GM12878 (cell line): ENCODE measurements around the gene IFNE.

Source experiments
- TCF7 ChIP-seq: IDR thresholded peaks from 2 replicates; pipeline ENCODE4 v1.6.1; 2014; ENCODE audit warnings: antibody characterized with exemption, borderline replicate concordance
- TF ChIP-seq, protein P1 (sequence below): IDR thresholded peaks from 2 replicates; pipeline ENCODE4 v1.6.1; 2011; ENCODE audit warnings: low read depth, low read length, improper control_type of control experiment, borderline replicate concordance
- TF ChIP-seq, protein P2 (sequence below), 3 experiments: IDR thresholded peaks in 2 of 3; conservative IDR thresholded peaks in 1 of 3; 2 replicates each; pipeline ENCODE4 v1.5.1; 2011; ENCODE audit warnings: low read depth in 3 of 3, low read length in 3 of 3, mild to moderate bottlenecking in 3 of 3, control low read depth in 2 of 3, moderate library complexity in 2 of 3, inconsistent platforms in 1 of 3, mixed read lengths in 1 of 3; ENCODE audit not compliant: control insufficient read depth in 2 of 3, insufficient read depth in 1 of 3; ENCODE audit errors: extremely low read depth in 1 of 3

DNA sequence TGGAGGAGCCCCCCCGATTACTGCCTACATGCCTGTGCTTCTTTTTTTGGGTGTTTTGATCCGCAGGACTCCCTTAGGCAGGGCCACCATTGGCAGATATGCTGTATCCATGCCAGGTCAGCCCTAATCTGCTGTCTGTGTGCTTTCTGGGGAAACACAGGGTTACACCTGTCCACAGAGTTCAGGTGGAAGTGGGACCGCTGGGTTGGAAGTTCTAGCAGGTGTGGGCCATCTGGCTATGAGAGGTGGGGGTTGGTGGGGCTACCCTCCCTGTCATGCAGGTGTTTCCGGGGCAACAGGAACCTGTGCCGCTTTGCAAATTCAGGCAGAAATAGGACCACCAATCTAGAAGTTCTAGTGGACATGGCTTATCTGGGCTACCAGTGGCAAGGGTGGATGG lies 17.0 kb downstream of the IFNE start:
- TF ChIP-seq, protein P1, sequence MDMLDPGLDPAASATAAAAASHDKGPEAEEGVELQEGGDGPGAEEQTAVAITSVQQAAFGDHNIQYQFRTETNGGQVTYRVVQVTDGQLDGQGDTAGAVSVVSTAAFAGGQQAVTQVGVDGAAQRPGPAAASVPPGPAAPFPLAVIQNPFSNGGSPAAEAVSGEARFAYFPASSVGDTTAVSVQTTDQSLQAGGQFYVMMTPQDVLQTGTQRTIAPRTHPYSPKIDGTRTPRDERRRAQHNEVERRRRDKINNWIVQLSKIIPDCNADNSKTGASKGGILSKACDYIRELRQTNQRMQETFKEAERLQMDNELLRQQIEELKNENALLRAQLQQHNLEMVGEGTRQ = no peak
- no peak for TF ChIP-seq TCF7
- TF ChIP-seq, protein P2, sequence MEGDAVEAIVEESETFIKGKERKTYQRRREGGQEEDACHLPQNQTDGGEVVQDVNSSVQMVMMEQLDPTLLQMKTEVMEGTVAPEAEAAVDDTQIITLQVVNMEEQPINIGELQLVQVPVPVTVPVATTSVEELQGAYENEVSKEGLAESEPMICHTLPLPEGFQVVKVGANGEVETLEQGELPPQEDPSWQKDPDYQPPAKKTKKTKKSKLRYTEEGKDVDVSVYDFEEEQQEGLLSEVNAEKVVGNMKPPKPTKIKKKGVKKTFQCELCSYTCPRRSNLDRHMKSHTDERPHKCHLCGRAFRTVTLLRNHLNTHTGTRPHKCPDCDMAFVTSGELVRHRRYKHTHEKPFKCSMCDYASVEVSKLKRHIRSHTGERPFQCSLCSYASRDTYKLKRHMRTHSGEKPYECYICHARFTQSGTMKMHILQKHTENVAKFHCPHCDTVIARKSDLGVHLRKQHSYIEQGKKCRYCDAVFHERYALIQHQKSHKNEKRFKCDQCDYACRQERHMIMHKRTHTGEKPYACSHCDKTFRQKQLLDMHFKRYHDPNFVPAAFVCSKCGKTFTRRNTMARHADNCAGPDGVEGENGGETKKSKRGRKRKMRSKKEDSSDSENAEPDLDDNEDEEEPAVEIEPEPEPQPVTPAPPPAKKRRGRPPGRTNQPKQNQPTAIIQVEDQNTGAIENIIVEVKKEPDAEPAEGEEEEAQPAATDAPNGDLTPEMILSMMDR (IDR thresholded peaks at IDR 0.05 in 2 of 3, conservative IDR thresholded peaks at IDR 0.05 in 1 of 3; ENCODE audit: control insufficient read depth in 2 of 3, extremely low read depth in 1 of 3, insufficient read depth in 1 of 3, low read depth in 3 of 3, low read length in 3 of 3) = no peak
